Coronary artery (tissue), 2 donors: ENCODE data around the gene CHD1.

ENCODE experiments used
- DNase-seq: peaks from one replicate; pipeline ENCODE4 v3.0.0-alpha.2; 2017; ENCODE audit warnings: low spot score
- H3K27ac ChIP-seq, 2 donors: fragments of 200-600 bp; sonication (generic); one replicate each; pipeline ENCODE4 v1.5.1; 2016 to 2019
- H3K4me3 ChIP-seq: fragments of 200-600 bp; sonication (generic); 2 replicates; pipeline ENCODE4 v1.5.1; 2016; ENCODE audit warnings: mild to moderate bottlenecking, moderate library complexity
- CTCF ChIP-seq: fragments of 200-600 bp; sonication (generic); IDR thresholded peaks from one replicate; pipeline ENCODE4 v1.5.1; 2019; ENCODE audit warnings: antibody characterized with exemption

Gene CHD1

GRCh38 chr5:98902733-98903132 is 26.1 kb downstream of the CHD1 start:
- H3K4me3 ChIP-seq = no peak overlapping the region
- no peak for DNase-seq
- no peak overlapping the region for H3K27ac ChIP-seq
- no peak for TF ChIP-seq CTCF

GRCh38 chr5:98899456-98899855 is 29.4 kb downstream of the CHD1 start:
- no peak overlapping the region for H3K4me3 ChIP-seq

GRCh38 chr5:98898743-98899142 is 30.1 kb downstream of the CHD1 start:
- no peak for TF ChIP-seq CTCF
- no peak for DNase-seq
- Histone ChIP-seq H3K4me3 (no peak overlapping the region), H3K27ac (no peak overlapping the region)

More at GRCh38 chr5:98899456-98899855, 29.4 kb downstream of the CHD1 start:
- H3K27ac ChIP-seq = no peak overlapping the region
- TF ChIP-seq CTCF = no peak
- DNase-seq = no peak

GRCh38 chr5:98891591-98891990 is 37.2 kb downstream of the CHD1 start:
- no peak for DNase-seq
- Histone ChIP-seq H3K4me3 (no peak overlapping the region), H3K27ac (no peak overlapping the region)
- no peak for TF ChIP-seq CTCF

GRCh38 chr5:98880598-98880997 is 48.2 kb downstream of the CHD1 start:
- no peak for TF ChIP-seq CTCF
- no peak overlapping the region for H3K4me3 ChIP-seq
- no peak overlapping the region for H3K27ac ChIP-seq
- DNase-seq = no peak

GRCh38 chr5:98880151-98880550 is 48.7 kb downstream of the CHD1 start:
- no peak overlapping the region for H3K4me3 ChIP-seq
- no peak for TF ChIP-seq CTCF
- no peak overlapping the region for H3K27ac ChIP-seq
- DNase-seq = no peak

- no peak for DNase-seq
- H3K27ac ChIP-seq = no peak overlapping the region
- no peak overlapping the region for H3K4me3 ChIP-seq
- no peak for TF ChIP-seq CTCF
These were observed 51.2 kb downstream of the CHD1 start for GRCh38 chr5:98877600-98877999.
